Parathyroid adenoma (tissue), 2 donors: ENCODE data around the gene WIZ.

Source experiments
- H2AFZ ChIP-seq: fragments of 300-600 bp; sonication (generic); one replicate; pipeline ENCODE4 v1.7.0; 2017; ENCODE audit warnings: antibody characterized with exemption, mild to moderate bottlenecking
- H3K27ac ChIP-seq: fragments of 300-600 bp; sonication (generic); one replicate; pipeline ENCODE4 v1.7.0; 2017
- H3K27me3 ChIP-seq: fragments of 300-600 bp; sonication (generic); one replicate; pipeline ENCODE4 v1.7.0; 2017; ENCODE audit warnings: low read length; ENCODE audit not compliant: control insufficient read depth, insufficient read depth
- H3K36me3 ChIP-seq: fragments of 300-600 bp; sonication (generic); one replicate; pipeline ENCODE4 v1.7.0; 2017; ENCODE audit warnings: low read length; ENCODE audit not compliant: control insufficient read depth, insufficient read depth
- H3K4me1 ChIP-seq: fragments of 300-600 bp; sonication (generic); one replicate; pipeline ENCODE4 v1.7.0; 2017; ENCODE audit warnings: control low read depth
- H3K4me2 ChIP-seq: fragments of 300-600 bp; sonication (generic); one replicate; pipeline ENCODE4 v1.7.0; 2017; ENCODE audit warnings: low read length
- H3K4me3 ChIP-seq: fragments of 300-600 bp; sonication (generic); one replicate; pipeline ENCODE4 v1.7.0; 2017; ENCODE audit warnings: low read depth, low read length
- H3K79me2 ChIP-seq: fragments of 300-600 bp; sonication (generic); one replicate; pipeline ENCODE4 v1.7.0; 2017; ENCODE audit warnings: control low read depth
- H3K9ac ChIP-seq: fragments of 300-600 bp; sonication (generic); one replicate; pipeline ENCODE4 v1.7.0; 2017; ENCODE audit warnings: mild to moderate bottlenecking
- H3K9me3 ChIP-seq: fragments of 300-600 bp; sonication (generic); one replicate; pipeline ENCODE4 v1.7.0; 2017; ENCODE audit warnings: low read length; ENCODE audit not compliant: control insufficient read depth
- CTCF ChIP-seq: fragments of 300-600 bp; sonication (generic); IDR thresholded peaks from one replicate; pipeline ENCODE4 v1.7.0; 2017; ENCODE audit warnings: antibody characterized with exemption, mild to moderate bottlenecking
- donor health status: primary hyperparathyroidism.

The WIZ gene

DNA sequence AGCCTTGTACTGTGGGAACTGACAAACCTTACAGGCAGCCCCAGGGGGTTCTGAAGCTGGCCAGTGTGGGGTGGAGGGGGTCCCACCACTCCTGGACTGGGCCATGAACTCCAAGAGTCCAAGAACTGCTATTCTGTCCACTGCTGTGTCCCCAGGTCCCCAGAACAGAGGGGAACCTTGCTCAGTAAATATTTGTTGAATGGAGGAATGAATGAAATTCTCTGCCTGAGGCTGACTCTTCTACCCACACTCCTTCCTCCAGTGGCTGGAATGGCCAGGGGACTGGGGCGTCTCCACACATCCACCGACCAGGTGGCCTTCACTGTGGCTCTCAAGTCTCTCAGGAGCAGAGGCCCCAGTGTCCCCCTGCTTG is 11.6 kb downstream of the WIZ start:
- Histone ChIP-seq H3K9me3 (no peaks in the 10 kb centered on the region), H3K36me3 (no peaks in the 10 kb centered on the region), H3K27ac (no peak overlapping the region), H3K4me1 (no peaks in the 10 kb centered on the region), H3K4me2 (no peak overlapping the region), H3K4me3 (no peak overlapping the region), H3K9ac (no peak overlapping the region), H3K27me3 (no peaks in the 10 kb centered on the region), H3K79me2 (no peaks in the 10 kb centered on the region), H2AFZ (no peak overlapping the region)
- TF ChIP-seq CTCF: no peak

DNA sequence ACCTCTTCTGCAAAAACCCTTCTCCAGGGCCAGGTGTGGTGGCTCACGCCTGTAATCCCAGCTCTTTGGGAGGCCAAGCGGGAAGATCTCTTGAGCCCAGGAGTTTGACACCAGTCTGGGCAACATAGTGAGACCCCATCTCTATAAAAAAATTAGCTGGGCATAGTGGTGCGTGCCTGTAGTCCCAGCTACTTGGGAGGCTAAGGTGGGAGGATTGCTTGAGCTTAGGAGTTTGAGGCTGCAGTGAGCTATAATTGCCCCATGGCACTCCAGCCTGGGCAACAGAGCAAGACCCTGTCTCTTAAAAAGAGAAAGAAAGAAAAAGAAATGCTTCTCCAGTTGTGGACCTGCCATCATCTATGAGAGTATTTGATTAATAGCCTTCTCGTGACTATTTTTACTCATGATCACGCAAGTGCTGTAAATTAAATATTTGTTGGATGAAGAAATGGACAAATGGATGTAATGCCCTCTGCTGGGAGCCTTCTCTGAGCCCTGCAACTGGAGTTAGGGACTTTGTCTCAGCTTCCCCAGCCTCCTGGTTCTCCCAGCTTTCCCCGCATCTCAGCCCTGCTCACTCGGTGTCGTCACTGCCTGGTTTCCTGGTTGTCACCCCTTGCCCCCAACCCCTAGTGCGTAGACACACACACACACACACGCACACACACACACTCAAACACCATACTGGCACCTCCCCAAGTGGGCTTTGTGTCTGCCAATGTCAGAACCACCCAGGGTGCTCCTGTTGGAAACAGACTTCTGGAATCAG is 12.2 kb downstream of the WIZ start:
- H3K4me3 ChIP-seq: no peak overlapping the region
- H3K9me3 ChIP-seq: no peaks in the 10 kb centered on the region
- no peaks in the 10 kb centered on the region for H3K4me1 ChIP-seq
- no peaks in the 10 kb centered on the region for H3K79me2 ChIP-seq
- no peak overlapping the region for H3K4me2 ChIP-seq
- H2AFZ ChIP-seq: no peak overlapping the region
- H3K27ac ChIP-seq: no peak overlapping the region
- no peaks in the 10 kb centered on the region for H3K36me3 ChIP-seq
- H3K27me3 ChIP-seq: no peaks in the 10 kb centered on the region
- H3K9ac ChIP-seq: no peak overlapping the region
- TF ChIP-seq CTCF: no peak

DNA sequence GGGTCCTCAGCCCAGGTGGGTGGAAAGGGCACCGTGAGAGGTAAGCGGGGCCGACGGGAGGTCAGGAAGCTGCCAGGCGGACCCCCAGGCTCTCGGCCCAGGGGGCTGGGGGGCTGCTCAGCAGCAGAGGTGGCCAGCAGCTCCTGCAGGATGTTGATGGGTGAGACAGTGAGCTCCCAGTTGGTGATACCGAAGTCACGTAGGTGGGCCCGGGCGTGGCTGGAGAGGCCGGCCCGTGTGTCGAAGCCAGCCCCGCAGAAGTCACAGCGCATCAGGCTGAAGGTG is 13.0 kb downstream of the WIZ start:
- Histone ChIP-seq H3K27ac (no peak overlapping the region), H3K4me3 (no peak overlapping the region), H3K79me2 (peaks cover 3% of the 10 kb centered on the region), H3K4me1 (no peaks in the 10 kb centered on the region), H2AFZ (no peak overlapping the region), H3K9ac (no peak overlapping the region), H3K27me3 (no peaks in the 10 kb centered on the region), H3K36me3 (no peaks in the 10 kb centered on the region), H3K4me2 (no peak overlapping the region), H3K9me3 (no peaks in the 10 kb centered on the region)
- no peak for TF ChIP-seq CTCF

DNA sequence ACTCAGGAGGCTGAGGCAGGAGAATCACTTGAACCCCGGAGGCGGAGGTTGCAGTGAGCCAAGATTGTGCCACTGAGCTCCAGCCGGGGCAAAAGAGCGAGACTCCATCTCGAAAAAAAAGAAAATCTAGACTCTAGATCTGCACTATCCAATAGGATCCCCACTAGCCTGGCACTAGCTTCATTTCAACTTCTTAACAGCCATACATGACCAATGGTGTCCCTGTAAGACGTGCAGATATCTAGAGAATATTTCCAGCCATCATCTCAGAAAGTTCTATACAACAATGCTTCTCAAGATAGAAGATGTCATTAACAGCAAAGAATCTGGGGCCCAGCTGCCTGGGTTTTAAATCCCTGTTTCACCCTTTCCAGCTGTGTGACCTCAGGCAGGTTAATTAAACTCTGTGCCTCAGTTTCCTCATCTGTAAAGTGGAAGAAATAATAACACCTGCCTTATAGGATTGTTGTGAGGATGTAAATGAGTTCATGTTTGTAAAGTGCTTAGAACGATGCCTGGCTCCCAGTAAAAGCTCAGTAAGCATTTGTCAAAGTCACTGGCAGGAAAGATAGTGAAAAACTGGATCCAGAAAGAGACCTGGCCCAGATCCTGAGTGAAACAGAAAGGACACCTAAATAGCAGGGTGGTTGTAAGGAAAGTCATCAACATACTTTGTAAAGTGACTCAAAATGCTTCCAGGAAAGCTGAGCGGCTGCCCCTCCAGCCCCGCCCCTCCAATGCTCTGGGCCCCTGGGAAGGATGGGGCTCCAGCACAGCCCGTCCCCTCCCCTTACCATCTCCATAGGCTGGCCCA is 13.5 kb downstream of the WIZ start:
- H3K4me3 ChIP-seq: no peak overlapping the region
- no peaks in the 10 kb centered on the region for H3K36me3 ChIP-seq
- no peak overlapping the region for H2AFZ ChIP-seq
- no peaks in the 10 kb centered on the region for H3K27me3 ChIP-seq
- H3K4me2 ChIP-seq: no peak overlapping the region
- no peak overlapping the region for H3K27ac ChIP-seq
- TF ChIP-seq CTCF: no peak
- peaks cover 5% of the 10 kb centered on the region for H3K4me1 ChIP-seq
- no peak overlapping the region for H3K9ac ChIP-seq
- H3K9me3 ChIP-seq: no peaks in the 10 kb centered on the region
- peaks cover 7% of the 10 kb centered on the region for H3K79me2 ChIP-seq
